Hepatocyte (in vitro differentiated cells): ENCODE measurements around the gene COA1. TPM values are rescaled to one million over a fixed set of nuclear protein-coding genes. Genes with fewer than 3 reads are reported as not detected.
A peak's percentile ranks its signal among the peaks of the same experiment; 100 is the strongest.

Source experiments
- DNase-seq: peaks from one replicate; pipeline ENCODE4 v3.0.0-alpha.2; 2016; ENCODE audit warnings: low spot score
- H2AFZ ChIP-seq: fragments of 200-600 bp; sonication (generic); 2 replicates; pipeline ENCODE4 v1.6.0; 2016; ENCODE audit warnings: antibody characterized with exemption, mild to moderate bottlenecking
- H3K27ac ChIP-seq: fragments of 200-600 bp; sonication (generic); 2 replicates; pipeline ENCODE4 v1.5.1; 2016; ENCODE audit warnings: mild to moderate bottlenecking
- H3K27me3 ChIP-seq: fragments of 200-600 bp; sonication (generic); 2 replicates; pipeline ENCODE4 v1.6.1; 2016
- H3K36me3 ChIP-seq: fragments of 200-600 bp; sonication (generic); replicated peaks from 2 replicates; pipeline ENCODE4 v1.5.1; 2016; ENCODE audit warnings: low read depth; ENCODE audit not compliant: insufficient read depth
- H3K4me1 ChIP-seq: fragments of 200-600 bp; sonication (generic); 2 replicates; pipeline ENCODE4 v1.5.1; 2016; ENCODE audit warnings: mild to moderate bottlenecking, moderate library complexity; ENCODE audit not compliant: insufficient read depth
- H3K4me2 ChIP-seq: fragments of 200-600 bp; sonication (generic); 2 replicates; pipeline ENCODE4 v1.6.0; 2016
- H3K4me3 ChIP-seq: fragments of 200-600 bp; sonication (generic); 2 replicates; pipeline ENCODE4 v1.5.1; 2016; ENCODE audit warnings: mild to moderate bottlenecking
- H3K79me2 ChIP-seq: fragments of 200-600 bp; sonication (generic); 2 replicates; pipeline ENCODE4 v1.6.0; 2017; ENCODE audit warnings: mild to moderate bottlenecking
- H3K9me2 ChIP-seq: fragments of 200-600 bp; sonication (generic); replicated peaks from 2 replicates; pipeline ENCODE4 v1.6.0; 2017; ENCODE audit warnings: mild to moderate bottlenecking; ENCODE audit not compliant: insufficient read depth
- H3K9me3 ChIP-seq: fragments of 200-600 bp; sonication (generic); 2 replicates; pipeline ENCODE4 v1.5.1; 2016; ENCODE audit warnings: low read depth, mild to moderate bottlenecking
- H4K20me1 ChIP-seq: fragments of 200-600 bp; sonication (generic); 2 replicates; pipeline ENCODE4 v1.6.0; 2016; ENCODE audit warnings: mild to moderate bottlenecking; ENCODE audit not compliant: insufficient read depth, poor library complexity, severe bottlenecking
- EZH2 ChIP-seq: fragments of 200-600 bp; sonication (generic); IDR thresholded peaks from 2 replicates; pipeline ENCODE4 v1.6.1; 2016; ENCODE audit warnings: antibody characterized with exemption, mild to moderate bottlenecking, borderline replicate concordance
- EZH2phosphoT487 ChIP-seq: fragments of 200-600 bp; sonication (generic); IDR thresholded peaks from one replicate; pipeline ENCODE4 v1.6.1; 2018; ENCODE audit warnings: antibody characterized with exemption, mild to moderate bottlenecking, low read depth, moderate library complexity; ENCODE audit not compliant: unreplicated experiment, severe bottlenecking
- WGBS: methylation state at CpG from one replicate; pipeline ENCODE4 v1.1.6; 2016; ENCODE audit warnings: low lambda C conversion rate; ENCODE audit errors: missing lambda C conversion rate; 5-methylcytosine and 5-hydroxymethylcytosine counted together
- polyA plus RNA-seq: library from polyadenylated mRNA; unstranded; fragments of >200 nt; fragmentation: Nextera tagmentation; extraction: Ambion mirVana; gene quantifications from 2 replicates; pipeline ENCODE4 v1.2.1, GENCODE V29; 2016
- total RNA-seq: library from RNA; depleted of rRNA; stranded (reverse); fragments of >200 nt; gene quantifications from 2 replicates; pipeline ENCODE4 v1.2.3, GENCODE V29; 2014
- TF ChIP-seq, protein P1 (sequence below): fragments of 200-600 bp; sonication (generic); IDR thresholded peaks from 2 replicates; pipeline ENCODE4 v1.5.1; 2016; ENCODE audit warnings: antibody characterized with exemption, mild to moderate bottlenecking; ENCODE audit not compliant: poor library complexity

Gene COA1
- total and polyA plus RNA-seq, 2 experiments from 2014 or later: 52.1 to 55.2 TPM

DNA sequence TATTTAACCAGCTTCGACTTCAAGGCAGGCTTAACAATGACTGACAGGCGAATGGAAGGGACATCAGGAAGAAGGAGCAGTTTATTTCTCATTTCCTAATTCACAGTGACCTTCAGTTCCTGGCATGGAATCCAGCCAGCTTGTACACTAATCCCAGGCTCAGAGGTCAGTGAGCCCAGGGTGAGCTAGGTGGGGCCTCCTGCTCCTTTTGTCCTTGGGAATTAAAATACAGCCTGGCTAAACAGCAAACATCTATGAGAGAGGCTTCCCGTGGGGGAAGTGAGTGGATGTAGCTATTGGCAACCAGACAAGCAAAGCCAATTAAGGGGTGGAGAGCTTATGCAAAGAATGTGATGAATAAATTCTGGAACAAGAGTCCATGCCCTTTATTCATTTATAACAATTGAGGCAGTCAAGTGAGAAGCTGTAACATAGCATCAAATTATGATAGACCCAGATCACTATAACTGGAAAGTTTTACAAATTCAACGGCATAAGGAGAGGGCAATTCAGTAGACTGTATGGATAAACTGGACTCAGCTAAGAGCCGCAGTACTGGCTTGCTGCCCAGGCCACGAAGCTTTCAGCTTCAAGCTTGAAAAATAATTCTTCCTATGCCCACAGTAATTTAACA, 89.3 kb downstream of the COA1 start:
- 68% methylated on average over 6 of the region's 6 CpGs for WGBS
- Histone ChIP-seq H2AFZ (no peak overlapping the region), H3K36me3 (no peaks in the 10 kb centered on the region), H4K20me1 (peaks cover 3% of the 10 kb centered on the region), H3K9me3 (no peaks in the 10 kb centered on the region), H3K4me1 (peaks cover 4% of the 10 kb centered on the region), H3K27ac (peak overlapping the region; percentile 36), H3K9me2 (no peaks in the 10 kb centered on the region), H3K27me3 (no peaks in the 10 kb centered on the region), H3K79me2 (no peaks in the 10 kb centered on the region), H3K4me2 (no peak overlapping the region), H3K4me3 (no peak overlapping the region)
- TF ChIP-seq EZH2 (no peak), EZH2phosphoT487 (no peak)
- TF ChIP-seq, protein P1, sequence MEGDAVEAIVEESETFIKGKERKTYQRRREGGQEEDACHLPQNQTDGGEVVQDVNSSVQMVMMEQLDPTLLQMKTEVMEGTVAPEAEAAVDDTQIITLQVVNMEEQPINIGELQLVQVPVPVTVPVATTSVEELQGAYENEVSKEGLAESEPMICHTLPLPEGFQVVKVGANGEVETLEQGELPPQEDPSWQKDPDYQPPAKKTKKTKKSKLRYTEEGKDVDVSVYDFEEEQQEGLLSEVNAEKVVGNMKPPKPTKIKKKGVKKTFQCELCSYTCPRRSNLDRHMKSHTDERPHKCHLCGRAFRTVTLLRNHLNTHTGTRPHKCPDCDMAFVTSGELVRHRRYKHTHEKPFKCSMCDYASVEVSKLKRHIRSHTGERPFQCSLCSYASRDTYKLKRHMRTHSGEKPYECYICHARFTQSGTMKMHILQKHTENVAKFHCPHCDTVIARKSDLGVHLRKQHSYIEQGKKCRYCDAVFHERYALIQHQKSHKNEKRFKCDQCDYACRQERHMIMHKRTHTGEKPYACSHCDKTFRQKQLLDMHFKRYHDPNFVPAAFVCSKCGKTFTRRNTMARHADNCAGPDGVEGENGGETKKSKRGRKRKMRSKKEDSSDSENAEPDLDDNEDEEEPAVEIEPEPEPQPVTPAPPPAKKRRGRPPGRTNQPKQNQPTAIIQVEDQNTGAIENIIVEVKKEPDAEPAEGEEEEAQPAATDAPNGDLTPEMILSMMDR: no peak
- DNase-seq: peak; percentile 41

DNA sequence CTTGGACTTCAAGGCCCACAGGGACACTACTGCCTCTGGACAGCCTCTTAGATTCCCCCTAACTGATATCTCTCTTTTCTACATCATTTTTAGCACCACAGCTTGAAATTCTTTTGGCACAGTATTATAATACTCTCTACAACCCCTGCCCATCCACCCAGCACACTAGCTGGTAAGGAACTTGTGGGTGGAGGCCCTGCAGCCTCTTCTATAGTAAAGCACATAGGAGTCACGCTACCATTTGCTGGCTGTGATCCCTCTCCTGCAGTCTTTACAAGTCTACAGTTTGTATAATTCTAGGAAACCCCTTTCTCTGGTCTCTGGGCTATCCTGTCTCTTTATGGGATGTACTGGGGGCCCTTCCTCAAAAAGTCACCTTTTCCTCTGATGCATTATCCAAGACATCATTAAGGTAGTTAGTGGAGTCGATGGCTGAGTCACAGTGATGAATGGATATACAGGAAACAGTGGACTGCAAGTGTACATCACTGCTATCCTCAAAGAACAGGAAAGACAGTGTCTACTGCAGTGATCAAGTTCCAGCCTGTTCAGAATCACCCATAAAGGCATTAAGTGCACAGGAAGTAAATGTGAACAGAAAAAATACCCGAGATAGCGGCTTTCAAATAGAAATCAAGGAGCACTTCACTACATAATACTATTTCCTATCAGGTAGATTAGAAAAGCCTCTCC, 92.1 kb downstream of the COA1 start:
- DNase-seq: no peak
- Histone ChIP-seq H3K9me3 (no peaks in the 10 kb centered on the region), H3K4me1 (peaks cover 4% of the 10 kb centered on the region), H3K27me3 (no peaks in the 10 kb centered on the region), H3K9me2 (no peaks in the 10 kb centered on the region), H3K27ac (no peak overlapping the region), H3K4me2 (no peak overlapping the region), H3K36me3 (no peaks in the 10 kb centered on the region), H3K79me2 (peaks cover 2% of the 10 kb centered on the region), H4K20me1 (peaks cover 3% of the 10 kb centered on the region), H3K4me3 (no peak overlapping the region), H2AFZ (no peak overlapping the region)
- WGBS: 76% methylated on average over 4 of the region's 4 CpGs
- TF ChIP-seq EZH2phosphoT487 (no peak), EZH2 (no peak)
- TF ChIP-seq, protein P1: no peak

DNA sequence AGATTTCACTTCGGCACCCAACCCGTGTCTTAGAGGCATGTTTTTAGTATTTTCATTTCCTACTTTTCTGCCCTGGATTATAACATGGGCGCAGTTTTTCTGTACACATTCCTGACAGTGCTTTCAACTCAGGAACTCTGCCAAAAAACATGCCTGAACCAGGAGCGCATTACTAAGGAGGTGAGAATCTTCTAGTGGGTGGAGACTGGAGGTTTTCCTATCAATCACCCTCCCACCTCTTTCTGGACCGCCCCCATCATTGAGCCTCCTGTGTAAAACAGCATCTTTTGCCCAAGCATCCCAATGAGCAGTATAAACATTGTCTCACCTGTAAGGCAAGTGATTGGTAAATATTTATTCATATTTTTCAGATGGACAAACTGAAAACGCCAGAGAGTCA, 93.2 kb downstream of the COA1 start:
- Histone ChIP-seq H3K4me2 (no peak overlapping the region), H3K27ac (no peak overlapping the region), H2AFZ (no peak overlapping the region), H3K36me3 (no peaks in the 10 kb centered on the region), H3K9me3 (no peaks in the 10 kb centered on the region), H3K4me1 (peaks cover 4% of the 10 kb centered on the region), H3K9me2 (no peaks in the 10 kb centered on the region), H4K20me1 (peaks cover 3% of the 10 kb centered on the region), H3K79me2 (peaks cover 2% of the 10 kb centered on the region), H3K4me3 (no peak overlapping the region), H3K27me3 (no peaks in the 10 kb centered on the region)
- TF ChIP-seq EZH2: no peak
- TF ChIP-seq, protein P1: no peak
- 89% methylated on average over 6 of the region's 6 CpGs for WGBS
- DNase-seq: no peak

DNA sequence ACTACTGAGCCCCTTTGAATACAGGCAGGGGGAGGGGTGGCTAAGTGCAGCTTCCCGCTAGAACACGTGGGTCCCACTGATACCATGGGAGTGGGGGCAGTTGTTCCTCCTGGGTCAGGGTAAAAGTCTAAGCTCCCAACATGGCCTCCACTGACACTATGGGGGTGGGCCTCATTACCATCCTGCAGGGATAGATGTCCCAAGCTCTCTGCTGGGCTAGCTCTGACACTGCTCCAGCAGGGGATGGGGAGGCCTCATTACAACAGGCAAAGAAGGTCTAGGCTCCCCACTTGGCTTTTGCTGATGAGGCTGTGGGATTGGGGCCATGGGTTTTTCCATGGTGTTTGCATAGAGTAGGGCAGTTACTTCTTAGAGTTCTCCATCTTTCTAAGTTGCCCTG, 94.9 kb downstream of the COA1 start:
- peaks cover 3% of the 10 kb centered on the region for H4K20me1 ChIP-seq
- DNase-seq: no peak
- no peak overlapping the region for H3K27ac ChIP-seq
- no peak overlapping the region for H2AFZ ChIP-seq
- H3K4me3 ChIP-seq: no peak overlapping the region
- H3K4me2 ChIP-seq: no peak overlapping the region
- no peak for TF ChIP-seq EZH2phosphoT487
- TF ChIP-seq EZH2: no peak
- TF ChIP-seq, protein P1: no peak
- H3K36me3 ChIP-seq: no peaks in the 10 kb centered on the region
- peaks cover 2% of the 10 kb centered on the region for H3K79me2 ChIP-seq
- no peaks in the 10 kb centered on the region for H3K27me3 ChIP-seq
- 94% methylated on average over 2 of the region's 2 CpGs for WGBS
- no peaks in the 10 kb centered on the region for H3K9me3 ChIP-seq
- H3K4me1 ChIP-seq: no peaks in the 10 kb centered on the region
- no peaks in the 10 kb centered on the region for H3K9me2 ChIP-seq
